Muscle layer of duodenum (tissue), 2 donors: Measurements from ENCODE around the gene KTN1.

Experiments
- H3K27ac ChIP-seq: one replicate; pipeline ENCODE4 v1.7.0; 2013; ENCODE audit warnings: mild to moderate bottlenecking, low read length
- H3K27me3 ChIP-seq: one replicate; pipeline ENCODE4 v1.7.0; 2013; ENCODE audit warnings: low read depth, mild to moderate bottlenecking, control low read depth, low read length
- H3K36me3 ChIP-seq, 2 donors: one replicate each; pipeline ENCODE4 v1.7.0; 2013; ENCODE audit warnings: low read length in 2 of 2, control low read depth in 1 of 2, mild to moderate bottlenecking in 1 of 2; ENCODE audit not compliant: insufficient read depth in 2 of 2, control insufficient read depth in 1 of 2
- H3K4me1 ChIP-seq, 2 donors: one replicate each; pipeline ENCODE4 v1.7.0; 2013; ENCODE audit warnings: low read length in 2 of 2, mild to moderate bottlenecking in 2 of 2, control low read depth in 1 of 2, moderate library complexity in 1 of 2; ENCODE audit not compliant: insufficient read depth in 2 of 2, control insufficient read depth in 1 of 2
- H3K4me3 ChIP-seq, 2 donors: one replicate each; pipeline ENCODE4 v1.7.0; 2013; ENCODE audit warnings: low read length in 2 of 2, low read depth in 1 of 2, mild to moderate bottlenecking in 1 of 2
- H3K9me3 ChIP-seq, 2 donors: one replicate each; pipeline ENCODE4 v1.7.0; 2013; ENCODE audit warnings: low read length in 2 of 2, control low read depth in 1 of 2, mild to moderate bottlenecking in 1 of 2; ENCODE audit not compliant: control insufficient read depth in 1 of 2
- donor health status: healthy.

Gene KTN1

GRCh38 chr14:55686713-55687112, 106.7 kb downstream of the KTN1 start:
- no peaks in the 10 kb centered on the region for H3K27me3 ChIP-seq
- H3K4me3 ChIP-seq, result no peak overlapping the region
- H3K27ac ChIP-seq, result no peak overlapping the region
- no peaks in the 10 kb centered on the region for H3K9me3 ChIP-seq
- H3K4me1 ChIP-seq, result no peaks in the 10 kb centered on the region
- peaks cover 11 to 46% of the 10 kb centered on the region in 2 donors for H3K36me3 ChIP-seq

DNA sequence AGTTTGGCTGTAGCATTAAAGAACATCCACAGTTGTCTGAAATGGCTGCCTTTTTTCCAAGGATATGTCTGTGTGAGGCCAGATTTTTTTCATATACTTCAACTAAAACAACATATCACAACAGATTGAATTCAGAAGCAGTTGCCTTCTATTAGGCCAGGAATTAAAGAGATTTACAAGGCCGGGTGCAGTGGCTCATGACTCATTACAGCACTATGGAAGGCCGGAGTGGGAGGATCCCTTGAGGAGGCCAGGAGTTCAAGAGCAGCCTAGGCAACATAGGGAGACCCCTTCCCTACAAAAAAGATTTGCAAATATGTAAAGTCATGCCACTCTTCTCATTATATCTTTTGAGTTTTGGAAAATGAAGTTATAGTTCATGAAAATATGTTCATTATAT, 108.6 kb downstream of the KTN1 start:
- no peaks in the 10 kb centered on the region for H3K9me3 ChIP-seq
- no peaks in the 10 kb centered on the region for H3K4me1 ChIP-seq
- H3K4me3 ChIP-seq, result no peak overlapping the region
- peaks cover 11 to 31% of the 10 kb centered on the region in 2 donors for H3K36me3 ChIP-seq
- no peak overlapping the region for H3K27ac ChIP-seq
- no peaks in the 10 kb centered on the region for H3K27me3 ChIP-seq

GRCh38 chr14:55689981-55690871, 110.2 kb downstream of the KTN1 start:
- Histone ChIP-seq H3K36me3 (peaks cover 11 to 23% of the 10 kb centered on the region in 2 donors), H3K27ac (no peak overlapping the region), H3K4me3 (no peak overlapping the region), H3K9me3 (no peaks in the 10 kb centered on the region), H3K4me1 (no peaks in the 10 kb centered on the region), H3K27me3 (no peaks in the 10 kb centered on the region)

DNA sequence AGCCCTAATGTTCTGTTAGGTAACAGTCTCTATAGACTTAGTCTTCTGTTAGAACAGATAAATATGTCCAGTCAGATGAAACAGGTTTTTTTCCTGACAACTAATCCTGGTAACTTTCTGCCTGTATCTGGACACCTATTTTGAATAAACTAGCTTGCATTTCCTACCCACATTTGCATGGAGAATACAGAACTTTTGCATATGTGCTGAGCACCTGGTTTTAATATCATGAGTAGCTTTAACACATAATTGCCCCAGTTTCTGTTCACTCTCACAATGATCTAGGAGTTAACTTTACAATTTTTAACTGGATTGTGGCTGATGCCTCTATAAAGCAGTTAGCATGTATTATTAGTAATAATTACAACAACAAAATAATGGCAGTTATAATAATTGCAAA, 111.7 kb downstream of the KTN1 start:
- H3K4me3 ChIP-seq, result no peak overlapping the region
- no peaks in the 10 kb centered on the region for H3K4me1 ChIP-seq
- peaks cover 5 to 9% of the 10 kb centered on the region in 2 donors for H3K36me3 ChIP-seq
- H3K27ac ChIP-seq, result no peak overlapping the region
- H3K27me3 ChIP-seq, result no peaks in the 10 kb centered on the region
- H3K9me3 ChIP-seq, result no peaks in the 10 kb centered on the region

DNA sequence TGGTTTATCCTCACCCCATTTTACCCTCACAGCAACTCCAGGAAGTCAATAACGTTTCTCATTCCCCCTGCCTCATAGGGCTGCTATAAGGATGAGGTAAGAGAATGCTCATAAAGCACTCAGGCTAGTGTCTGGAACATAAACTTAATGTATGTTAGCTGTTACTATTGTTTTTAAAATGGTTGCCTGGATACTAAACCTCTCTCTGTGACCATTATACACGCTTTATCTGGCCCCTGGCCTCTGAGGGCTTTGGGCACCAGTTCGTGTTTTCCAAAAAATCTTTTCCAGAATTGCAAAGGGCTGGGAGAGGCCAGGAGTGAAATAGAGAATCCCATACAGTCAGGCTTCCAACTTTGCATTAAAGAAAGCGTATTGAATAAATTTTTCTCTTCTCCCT, 113.9 kb downstream of the KTN1 start:
- Histone ChIP-seq H3K9me3 (no peaks in the 10 kb centered on the region), H3K27ac (no peak overlapping the region), H3K4me1 (no peaks in the 10 kb centered on the region), H3K4me3 (no peak overlapping the region), H3K36me3 (no peaks in the 10 kb centered on the region), H3K27me3 (no peaks in the 10 kb centered on the region)

- Histone ChIP-seq H3K36me3 (peaks cover 0 to 8% of the 10 kb centered on the region in 2 donors), H3K27me3 (no peaks in the 10 kb centered on the region), H3K4me3 (no peak overlapping the region), H3K27ac (peak overlapping the region; percentile 10), H3K4me1 (no peaks in the 10 kb centered on the region), H3K9me3 (no peaks in the 10 kb centered on the region)
Measured at GRCh38 chr14:55697414-55697861, 117.4 kb downstream of the KTN1 start.

GRCh38 chr14:55698051-55698450, 118.0 kb downstream of the KTN1 start:
- peaks cover 0 to 8% of the 10 kb centered on the region in 2 donors for H3K36me3 ChIP-seq
- H3K9me3 ChIP-seq, result no peaks in the 10 kb centered on the region
- H3K27me3 ChIP-seq, result no peaks in the 10 kb centered on the region
- H3K27ac ChIP-seq, result peak overlapping the region; percentile 10
- no peaks in the 10 kb centered on the region for H3K4me1 ChIP-seq
- H3K4me3 ChIP-seq, result no peak overlapping the region

DNA sequence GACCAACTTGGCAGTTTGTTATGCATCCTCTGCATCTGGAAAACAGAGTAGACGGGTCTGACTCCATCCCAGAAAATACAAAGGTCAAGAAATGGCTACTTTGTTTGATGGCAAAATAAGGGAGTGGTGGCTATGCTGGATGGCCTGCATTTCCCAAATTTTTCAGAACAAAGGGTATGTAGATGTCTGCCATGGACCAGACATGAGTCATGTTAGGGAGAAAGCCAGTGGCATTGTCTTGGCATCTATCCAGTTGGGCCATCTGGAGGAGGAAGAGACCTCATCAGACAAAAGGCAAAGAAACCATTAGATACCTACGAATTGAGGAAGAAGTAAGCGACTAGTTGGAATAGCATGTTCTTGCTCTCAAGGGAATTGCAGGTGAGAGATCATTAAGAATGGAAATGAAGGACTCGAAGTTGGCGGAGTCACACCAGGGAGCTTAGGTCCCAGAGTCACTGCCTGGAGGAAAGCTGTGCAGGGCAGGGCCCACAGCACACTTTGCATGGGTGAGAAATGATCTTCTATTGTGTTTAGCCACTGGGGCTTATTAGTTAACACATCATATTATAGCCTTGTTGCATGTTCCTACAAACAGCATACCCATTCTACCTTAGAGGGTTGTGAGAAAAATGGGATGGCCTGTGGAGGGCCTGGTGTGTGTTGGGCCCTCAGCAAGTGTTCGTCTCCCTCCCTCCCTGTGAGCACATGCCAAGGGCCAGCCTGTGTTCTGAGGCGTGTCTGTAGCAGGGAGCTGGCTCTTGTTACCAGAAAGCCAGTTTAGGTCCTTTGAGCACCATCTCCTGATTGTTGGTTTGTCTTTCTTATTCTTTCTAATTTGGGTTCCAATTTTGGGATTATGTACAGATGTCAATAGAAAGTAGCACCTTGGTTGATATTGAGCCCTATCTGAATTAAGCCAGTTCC, 119.4 kb downstream of the KTN1 start:
- H3K9me3 ChIP-seq, result no peaks in the 10 kb centered on the region
- no peak overlapping the region for H3K4me3 ChIP-seq
- no peaks in the 10 kb centered on the region for H3K4me1 ChIP-seq
- peaks cover 0 to 8% of the 10 kb centered on the region in 2 donors for H3K36me3 ChIP-seq
- H3K27me3 ChIP-seq, result no peaks in the 10 kb centered on the region
- no peak overlapping the region for H3K27ac ChIP-seq

- Histone ChIP-seq H3K4me3 (no peak overlapping the region), H3K27ac (no peak overlapping the region), H3K4me1 (no peaks in the 10 kb centered on the region), H3K36me3 (peaks cover 0 to 8% of the 10 kb centered on the region in 2 donors), H3K9me3 (no peaks in the 10 kb centered on the region), H3K27me3 (no peaks in the 10 kb centered on the region)
Measured at GRCh38 chr14:55701638-55702037, 121.6 kb downstream of the KTN1 start.

DNA sequence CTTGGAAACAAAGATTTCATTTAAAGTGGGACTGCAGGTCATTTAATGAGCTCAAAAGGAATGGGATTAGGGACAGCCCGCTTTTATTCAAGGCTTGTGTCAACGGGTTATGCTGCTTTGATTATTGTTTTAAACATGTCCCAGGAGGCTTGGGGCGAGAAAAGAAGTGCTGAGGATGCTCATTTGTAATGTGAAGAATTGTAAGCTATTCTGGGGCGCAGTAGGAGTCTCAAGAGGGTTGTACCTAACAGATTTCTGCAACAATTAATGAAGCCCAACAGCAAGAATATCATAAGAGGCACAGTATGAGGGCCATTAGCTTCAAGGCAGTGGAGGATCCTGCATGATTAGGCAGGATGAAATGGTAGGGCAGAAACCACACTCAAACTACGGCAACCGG, 122.5 kb downstream of the KTN1 start:
- Histone ChIP-seq H3K9me3 (no peaks in the 10 kb centered on the region), H3K27ac (no peak overlapping the region)

DNA sequence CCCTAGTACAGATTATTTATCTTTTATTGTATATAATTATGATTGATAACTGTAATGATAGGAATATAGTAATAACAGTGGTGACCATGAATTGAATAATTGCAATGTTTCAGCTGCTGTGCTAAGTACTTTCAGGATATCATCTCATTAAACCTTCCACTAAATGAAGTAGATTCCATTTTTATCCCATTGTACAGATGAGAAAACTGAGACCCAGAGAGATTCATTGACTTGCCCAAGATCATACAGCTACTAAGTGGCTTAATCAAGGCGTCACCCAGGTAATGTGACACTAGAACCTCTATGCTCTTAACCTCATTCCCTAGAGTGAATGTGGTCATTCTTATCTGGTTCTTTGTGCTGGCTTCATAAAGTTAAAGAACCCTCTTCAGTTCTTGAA, 124.6 kb downstream of the KTN1 start:
- Histone ChIP-seq H3K27me3 (no peaks in the 10 kb centered on the region), H3K27ac (no peak overlapping the region), H3K9me3 (no peaks in the 10 kb centered on the region), H3K36me3 (peaks cover 0 to 8% of the 10 kb centered on the region in 2 donors), H3K4me1 (no peaks in the 10 kb centered on the region), H3K4me3 (no peak overlapping the region)

More for the DNA sequence above, 122.5 kb downstream of the KTN1 start:
- Histone ChIP-seq H3K36me3 (peaks cover 0 to 8% of the 10 kb centered on the region in 2 donors), H3K4me1 (no peaks in the 10 kb centered on the region), H3K4me3 (no peak overlapping the region), H3K27me3 (no peaks in the 10 kb centered on the region)
